ENCODE measurements around the gene DNAJB1.

Gene DNAJB1

DNA sequence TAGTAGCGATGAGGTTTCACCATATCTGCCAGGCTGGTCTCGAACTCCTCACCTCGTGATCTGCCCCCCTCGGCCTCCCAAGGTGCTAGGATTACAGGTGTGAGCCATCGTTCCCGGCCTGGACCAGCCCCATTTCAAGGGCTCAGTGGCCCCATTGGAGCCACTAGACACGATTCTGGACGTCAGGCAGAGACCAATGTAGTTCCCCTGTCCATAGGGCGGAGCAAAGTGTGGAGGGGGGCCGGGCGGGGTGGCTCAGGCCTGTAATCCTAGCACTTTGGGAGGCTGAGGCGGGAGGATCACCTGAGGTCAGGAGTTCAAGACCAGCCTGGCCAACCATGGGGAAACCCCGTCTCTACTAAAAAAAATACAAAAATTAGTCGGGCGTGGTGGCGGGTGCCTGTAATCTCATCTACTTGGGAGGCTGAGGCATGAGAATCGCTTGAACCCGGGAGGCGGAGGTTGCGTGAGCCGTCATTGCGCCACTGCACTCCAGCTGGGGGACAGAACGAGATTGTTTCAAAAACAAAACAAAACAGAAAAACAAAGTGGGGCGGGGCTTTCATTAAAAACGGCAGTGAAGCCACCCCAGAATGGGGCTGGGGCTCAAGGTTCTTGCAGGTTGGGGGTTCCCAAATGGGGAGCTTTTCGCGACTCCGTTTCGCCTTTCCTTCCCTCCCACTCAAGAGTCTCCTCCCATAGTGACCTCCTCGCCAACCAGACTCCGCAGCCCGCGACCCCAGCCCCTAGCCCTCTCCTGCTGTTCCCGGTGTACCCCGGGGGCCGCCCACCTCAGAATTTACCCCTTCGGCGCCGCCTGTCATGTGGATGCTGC lies 10.4 kb upstream of the DNAJB1 start:
- Histone ChIP-seq H2AFZ (ENCODE audit: low read length) (peak overlapping the region; percentile 81), H3K9me2 (replicated peaks; ENCODE audit: low read depth, low read length) (no peaks in the 10 kb centered on the region)
- TF ChIP-seq EZH2phosphoT487 (IDR thresholded peaks at IDR 0.05; ENCODE audit: borderline replicate concordance) = no peak
- TF ChIP-seq, protein P1, sequence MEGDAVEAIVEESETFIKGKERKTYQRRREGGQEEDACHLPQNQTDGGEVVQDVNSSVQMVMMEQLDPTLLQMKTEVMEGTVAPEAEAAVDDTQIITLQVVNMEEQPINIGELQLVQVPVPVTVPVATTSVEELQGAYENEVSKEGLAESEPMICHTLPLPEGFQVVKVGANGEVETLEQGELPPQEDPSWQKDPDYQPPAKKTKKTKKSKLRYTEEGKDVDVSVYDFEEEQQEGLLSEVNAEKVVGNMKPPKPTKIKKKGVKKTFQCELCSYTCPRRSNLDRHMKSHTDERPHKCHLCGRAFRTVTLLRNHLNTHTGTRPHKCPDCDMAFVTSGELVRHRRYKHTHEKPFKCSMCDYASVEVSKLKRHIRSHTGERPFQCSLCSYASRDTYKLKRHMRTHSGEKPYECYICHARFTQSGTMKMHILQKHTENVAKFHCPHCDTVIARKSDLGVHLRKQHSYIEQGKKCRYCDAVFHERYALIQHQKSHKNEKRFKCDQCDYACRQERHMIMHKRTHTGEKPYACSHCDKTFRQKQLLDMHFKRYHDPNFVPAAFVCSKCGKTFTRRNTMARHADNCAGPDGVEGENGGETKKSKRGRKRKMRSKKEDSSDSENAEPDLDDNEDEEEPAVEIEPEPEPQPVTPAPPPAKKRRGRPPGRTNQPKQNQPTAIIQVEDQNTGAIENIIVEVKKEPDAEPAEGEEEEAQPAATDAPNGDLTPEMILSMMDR (conservative IDR thresholded peaks at IDR 0.05; ENCODE audit: low read length) = no peak

DNA sequence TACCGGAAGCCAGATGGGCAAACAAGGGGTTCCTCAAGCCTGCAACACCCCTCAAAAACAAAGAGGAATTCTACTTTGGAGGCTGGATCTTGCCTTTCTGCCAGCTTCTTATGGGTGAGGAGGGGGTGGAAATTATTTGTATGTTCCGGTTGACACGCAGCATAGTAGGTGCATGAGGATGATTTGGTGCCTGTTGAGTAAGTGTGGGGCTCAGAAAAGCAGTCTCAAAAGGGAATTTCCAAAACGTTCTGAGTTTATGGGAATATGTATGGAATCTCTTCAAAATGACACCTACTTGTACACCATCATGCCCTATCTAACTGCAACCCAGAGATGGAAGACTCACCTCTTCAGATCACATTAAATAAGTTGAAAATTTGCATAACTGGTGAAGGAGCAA lies 8.2 kb upstream of the DNAJB1 start:
- Histone ChIP-seq H4K20me1 (ENCODE audit: insufficient read depth, low read length, poor library complexity, severe bottlenecking) (peaks cover 11% of the 10 kb centered on the region), H3K27me3 (ENCODE audit: insufficient read depth, low read length, poor library complexity, severe bottlenecking) (no peaks in the 10 kb centered on the region), H3K79me2 (ENCODE audit: insufficient read depth, low read length) (peaks cover 17% of the 10 kb centered on the region), H3K4me1 (ENCODE audit: insufficient read depth, low read length, poor library complexity, severe bottlenecking) (peaks cover 28% of the 10 kb centered on the region), H3K9ac (ENCODE audit: low read depth, low read length, poor library complexity, severe bottlenecking) (no peak overlapping the region), H3K9me3 (ENCODE audit: insufficient read depth, low read depth, low read length) (no peaks in the 10 kb centered on the region), H2AFZ (ENCODE audit: low read length) (no peak overlapping the region), H3K4me2 (ENCODE audit: low read depth, low read length, poor library complexity, severe bottlenecking) (no peak overlapping the region), H3K36me3 (ENCODE audit: insufficient read depth, low read length) (no peaks in the 10 kb centered on the region), H3K4me3 (ENCODE audit: low read length, poor library complexity, severe bottlenecking) (no peak overlapping the region), H3K9me2 (replicated peaks; ENCODE audit: low read depth, low read length) (no peaks in the 10 kb centered on the region), H3F3A (ENCODE audit: low read depth) (no peaks in the 10 kb centered on the region)
- TF ChIP-seq, protein P1 (conservative IDR thresholded peaks at IDR 0.05; ENCODE audit: low read length) = no peak
- no peak for TF ChIP-seq EZH2phosphoT487 (IDR thresholded peaks at IDR 0.05; ENCODE audit: borderline replicate concordance)

More for the DNA sequence above, 10.4 kb upstream of the DNAJB1 start:
- H3K9me3 ChIP-seq (ENCODE audit: insufficient read depth, low read depth, low read length) = no peaks in the 10 kb centered on the region
- H3K36me3 ChIP-seq (ENCODE audit: insufficient read depth, low read length) = no peaks in the 10 kb centered on the region
- peak overlapping the region; percentile 61 for H3K9ac ChIP-seq (ENCODE audit: low read depth, low read length, poor library complexity, severe bottlenecking)
- H3K4me3 ChIP-seq (ENCODE audit: low read length, poor library complexity, severe bottlenecking) = peak overlapping the region; percentile 89
- peaks cover 13% of the 10 kb centered on the region for H4K20me1 ChIP-seq (ENCODE audit: insufficient read depth, low read length, poor library complexity, severe bottlenecking)
- no peaks in the 10 kb centered on the region for H3K27me3 ChIP-seq (ENCODE audit: insufficient read depth, low read length, poor library complexity, severe bottlenecking)
- H3K4me1 ChIP-seq (ENCODE audit: insufficient read depth, low read length, poor library complexity, severe bottlenecking) = peaks cover 12% of the 10 kb centered on the region
- H3K4me2 ChIP-seq (ENCODE audit: low read depth, low read length, poor library complexity, severe bottlenecking) = peak overlapping the region; percentile 68
- H3K79me2 ChIP-seq (ENCODE audit: insufficient read depth, low read length) = peaks cover 38% of the 10 kb centered on the region
- H3F3A ChIP-seq (ENCODE audit: low read depth) = no peaks in the 10 kb centered on the region

DNA sequence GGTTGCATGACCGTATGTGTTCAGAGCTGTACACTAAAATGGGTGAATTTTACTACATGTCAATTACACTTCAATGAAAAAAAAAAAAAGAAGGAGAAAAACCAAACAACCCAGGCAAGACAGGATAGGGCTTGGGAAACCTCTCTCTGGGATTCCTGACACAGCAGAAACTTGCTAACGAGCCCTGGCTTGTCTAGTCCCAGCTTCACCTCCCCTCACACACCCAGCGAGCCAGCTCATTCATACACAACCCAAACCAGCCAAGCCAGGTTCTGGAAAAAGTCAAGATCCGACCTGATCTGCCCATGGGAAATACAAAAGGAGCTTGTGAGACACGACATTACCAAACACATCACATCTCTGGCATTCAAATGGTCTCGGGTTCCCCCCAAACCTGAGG lies 7.5 kb upstream of the DNAJB1 start:
- Histone ChIP-seq H3K9ac (ENCODE audit: low read depth, low read length, poor library complexity, severe bottlenecking) (no peak overlapping the region), H3K79me2 (ENCODE audit: insufficient read depth, low read length) (peaks cover 10% of the 10 kb centered on the region), H3K36me3 (ENCODE audit: insufficient read depth, low read length) (no peaks in the 10 kb centered on the region), H3K27me3 (ENCODE audit: insufficient read depth, low read length, poor library complexity, severe bottlenecking) (no peaks in the 10 kb centered on the region), H4K20me1 (ENCODE audit: insufficient read depth, low read length, poor library complexity, severe bottlenecking) (peaks cover 9% of the 10 kb centered on the region), H3K4me1 (ENCODE audit: insufficient read depth, low read length, poor library complexity, severe bottlenecking) (peaks cover 26% of the 10 kb centered on the region), H3K4me3 (ENCODE audit: low read length, poor library complexity, severe bottlenecking) (no peak overlapping the region), H2AFZ (ENCODE audit: low read length) (no peak overlapping the region), H3F3A (ENCODE audit: low read depth) (no peaks in the 10 kb centered on the region), H3K9me3 (ENCODE audit: insufficient read depth, low read depth, low read length) (no peaks in the 10 kb centered on the region), H3K9me2 (replicated peaks; ENCODE audit: low read depth, low read length) (no peaks in the 10 kb centered on the region), H3K4me2 (ENCODE audit: low read depth, low read length, poor library complexity, severe bottlenecking) (no peak overlapping the region)
- TF ChIP-seq, protein P1 (conservative IDR thresholded peaks at IDR 0.05; ENCODE audit: low read length) = no peak
- TF ChIP-seq EZH2phosphoT487 (IDR thresholded peaks at IDR 0.05; ENCODE audit: borderline replicate concordance) = no peak

All from Loucy (cell line).